ENCODE data around the gene TMEM131L. TPM values are rescaled to one million over a fixed set of nuclear protein-coding genes. Genes with fewer than 3 reads are reported as not detected.

Gene TMEM131L
- total and polyA plus RNA-seq, 9 donors: 3.6 to 18.4 (median 10.7) TPM

- no peak for DNase-seq
- TF ChIP-seq EP300 (IDR thresholded peaks at IDR 0.05) (no peak), CTCF (IDR thresholded peaks at IDR 0.05) (no peak), POLR2A (IDR thresholded peaks at IDR 0.05) (no peak)
- Histone ChIP-seq H3K27ac (no peak overlapping the region), H3K36me3 (no peaks in the 10 kb centered on the region), H3K9me3 (no peaks in the 10 kb centered on the region), H3K4me1 (ENCODE audit: insufficient read depth) (no peaks in the 10 kb centered on the region), H3K27me3 (no peaks in the 10 kb centered on the region), H3K4me3 (no peak overlapping the region)
- intact Hi-C loops (cut with DNase I): no loop called here
- 83 to 86% (median 83%) methylated on average over 5 of the region's 5 CpGs for WGBS, 3 donors
Observed at GRCh38 chr4:153419029-153419428, 47.1 kb upstream of the TMEM131L start.

GRCh38 chr4:153419673-153420278 lies 46.4 kb upstream of the TMEM131L start:
- intact Hi-C loops (cut with DNase I): no loop called here

GRCh38 chr4:153420361-153420760 lies 45.8 kb upstream of the TMEM131L start:
- H3K27ac ChIP-seq: no peak overlapping the region
- intact Hi-C loops (cut with DNase I): no loop called here
- no peaks in the 10 kb centered on the region for H3K27me3 ChIP-seq
- H3K4me3 ChIP-seq: no peak overlapping the region
- no peak for DNase-seq
- no peaks in the 10 kb centered on the region for H3K36me3 ChIP-seq
- H3K4me1 ChIP-seq (ENCODE audit: insufficient read depth): no peaks in the 10 kb centered on the region
- WGBS, 3 donors: 91 to 94% (median 94%) methylated on average over 2 of the region's 2 CpGs
- TF ChIP-seq POLR2A (IDR thresholded peaks at IDR 0.05): no peak
- TF ChIP-seq CTCF (IDR thresholded peaks at IDR 0.05): no peak
- no peak for TF ChIP-seq EP300 (IDR thresholded peaks at IDR 0.05)
- H3K9me3 ChIP-seq: no peaks in the 10 kb centered on the region

More at GRCh38 chr4:153419673-153420278, 46.4 kb upstream of the TMEM131L start:
- TF ChIP-seq EP300 (IDR thresholded peaks at IDR 0.05) (no peak), POLR2A (IDR thresholded peaks at IDR 0.05) (no peak), CTCF (IDR thresholded peaks at IDR 0.05) (no peak)
- H3K4me3 ChIP-seq: no peak overlapping the region
- no peaks in the 10 kb centered on the region for H3K36me3 ChIP-seq
- 67 to 80% (median 77%) methylated on average over 9 of the region's 9 CpGs for WGBS, 3 donors
- H3K27me3 ChIP-seq: no peaks in the 10 kb centered on the region
- no peaks in the 10 kb centered on the region for H3K9me3 ChIP-seq
- H3K4me1 ChIP-seq (ENCODE audit: insufficient read depth): no peaks in the 10 kb centered on the region
- no peak overlapping the region for H3K27ac ChIP-seq
- no peak for DNase-seq

- 89 to 94% (median 91%) methylated on average over 3 of the region's 3 CpGs for WGBS, 3 donors
- Histone ChIP-seq H3K27ac (no peak overlapping the region), H3K36me3 (no peaks in the 10 kb centered on the region), H3K9me3 (no peaks in the 10 kb centered on the region), H3K4me3 (no peak overlapping the region), H3K27me3 (no peaks in the 10 kb centered on the region), H3K4me1 (ENCODE audit: insufficient read depth) (no peaks in the 10 kb centered on the region)
- TF ChIP-seq POLR2A (IDR thresholded peaks at IDR 0.05) (no peak), CTCF (IDR thresholded peaks at IDR 0.05) (no peak), EP300 (IDR thresholded peaks at IDR 0.05) (no peak)
- no peak for DNase-seq
- intact Hi-C loops (cut with DNase I): no loop called here
Observed at GRCh38 chr4:153421941-153422340, 44.2 kb upstream of the TMEM131L start.
